NCI-H82 (cell line): ENCODE measurements around the gene BID.

Experiments used
- DNase-seq: peaks from one replicate; lab custom pipeline; 2025; lab: John Stamatoyannopoulos, UW

BID gene

GRCh38 chr22:17783773-17784480 lies 9.7 kb upstream of the BID start:
- no peak for DNase-seq

- no peak for DNase-seq
These were observed 9.0 kb upstream of the BID start for GRCh38 chr22:17783312-17783711.

- no peak for DNase-seq
These were observed 8.4 kb upstream of the BID start for GRCh38 chr22:17782621-17783020.

GRCh38 chr22:17782158-17782557 lies 7.9 kb upstream of the BID start:
- no peak for DNase-seq

GRCh38 chr22:17781319-17782031 lies 7.2 kb upstream of the BID start:
- no peak for DNase-seq

GRCh38 chr22:17780741-17781318 lies 6.6 kb upstream of the BID start:
- peak; percentile 5 for DNase-seq

GRCh38 chr22:17780116-17780740 lies 6.0 kb upstream of the BID start:
- DNase-seq: no peak

- DNase-seq: no peak
These were observed 5.2 kb upstream of the BID start for GRCh38 chr22:17779286-17780115.

GRCh38 chr22:17778412-17778976 lies 4.2 kb upstream of the BID start:
- no peak for DNase-seq

GRCh38 chr22:17777717-17778044 lies 3.4 kb upstream of the BID start:
- DNase-seq: no peak

GRCh38 chr22:17777005-17777716 lies 2.9 kb upstream of the BID start:
- no peak for DNase-seq

- DNase-seq: no peak
These were observed 1.7 kb upstream of the BID start for GRCh38 chr22:17775781-17776465.

- no peak for DNase-seq
These were observed 837 bp upstream of the BID start for GRCh38 chr22:17774926-17775685.

GRCh38 chr22:17773606-17774205 lies 563 bp downstream of the BID start:
- peak; percentile 76 for DNase-seq

GRCh38 chr22:17772958-17773605 lies 1.2 kb downstream of the BID start:
- peak; percentile 5 for DNase-seq

GRCh38 chr22:17772249-17772957 lies 1.9 kb downstream of the BID start:
- DNase-seq: no peak

GRCh38 chr22:17770180-17771077 lies 3.8 kb downstream of the BID start:
- no peak for DNase-seq
